HCT116 (cell line): ENCODE measurements around the gene DMGDH. TPM values are rescaled to one million over a fixed set of nuclear protein-coding genes. Genes with fewer than 3 reads are reported as not detected.

ENCODE experiments used
- ATAC-seq: fragments of 200-7000 bp; cut with Tn5 transposase; 2 replicates; pipeline ENCODE4 v1.9.1; 2020; ENCODE audit warnings: mild to moderate bottlenecking, moderate library complexity
- BruUV-seq: library from RNA; stranded (reverse); fragments of 400-500 nt; replicated peaks from 2 replicates; lab custom pipeline; 2021; lab: Mats Ljungman, UMichigan
- CTCF ChIA-PET: fragments of 300-600 bp; sonication (Branson Sonifier 250); formaldehyde crosslinking; loops from one replicate; lab custom pipeline; 2021; ENCODE audit warnings: antibody characterized with exemption; lab: Charles Lee
- POLR2A ChIA-PET: fragments of 300-600, 350-600 bp; sonication (Branson Sonifier 250); formaldehyde crosslinking; loops from one replicate; lab custom pipeline; 2021; ENCODE audit warnings: antibody characterized with exemption; lab: Charles Lee
- RAD21 ChIA-PET, 2 experiments: fragments of 300-600 bp; sonication (Branson Sonifier 250); formaldehyde crosslinking; loops; one replicate each; lab custom pipeline; 2023; ENCODE audit warnings: low total read pairs in 2 of 2; ENCODE audit not compliant: uncharacterized antibody in 2 of 2, unreplicated experiment in 2 of 2, low non-redundant PET in 1 of 2; lab: Charles Lee
- DNase-seq: peaks from one replicate; pipeline ENCODE4 v3.0.0-alpha.2; 2010; ENCODE audit warnings: low read depth, low spot score
- H2AFZ ChIP-seq: fragments of 200-600 bp; shearing (Covaris generic), sonication (generic); 2 replicates; pipeline ENCODE4 v1.6.1; 2017; ENCODE audit warnings: low read depth, mixed run types, mixed read lengths, antibody characterized with exemption, low read length; ENCODE audit not compliant: poor library complexity, severe bottlenecking
- H3K27ac ChIP-seq: 2 replicates; pipeline ENCODE4 v1.5.1; 2012; ENCODE audit warnings: low read depth, low read length
- H3K27me3 ChIP-seq: fragments of 200-600 bp; sonication (generic); 2 replicates; pipeline ENCODE4 v1.6.1; 2016; ENCODE audit warnings: mixed run types, low read length, mixed read lengths; ENCODE audit not compliant: insufficient read depth
- H3K36me3 ChIP-seq, 2 experiments: fragments of 200-500 bp in 1 of 2; fragments of 200-600 bp in 1 of 2; sonication (Bioruptor generic) in 1 of 2; sonication (generic) in 1 of 2; 2 replicates each; pipeline versions ENCODE4 v1.5.1 to v1.6.1; 2014 to 2016; ENCODE audit warnings: low read length in 2 of 2, inconsistent platforms in 1 of 2, mixed read lengths in 1 of 2, mixed run types in 1 of 2; ENCODE audit not compliant: insufficient read depth in 2 of 2, control insufficient read depth in 1 of 2
- H3K4me1 ChIP-seq, 2 experiments: fragments of 200-600 bp in 1 of 2; sonication (generic) in 1 of 2; 2 replicates each; pipeline versions ENCODE4 v1.5.1 to v1.6.1; 2012 to 2017; ENCODE audit warnings: low read length in 2 of 2, inconsistent platforms in 1 of 2, mild to moderate bottlenecking in 1 of 2, mixed read lengths in 1 of 2, mixed run types in 1 of 2, moderate library complexity in 1 of 2; ENCODE audit not compliant: insufficient read depth in 2 of 2, control insufficient read depth in 1 of 2
- H3K4me2 ChIP-seq: fragments of 200-600 bp; sonication (generic); 2 replicates; pipeline ENCODE4 v1.6.1; 2017; ENCODE audit warnings: mixed run types, low read length, mixed read lengths
- H3K4me3 ChIP-seq, 2 experiments: fragments of 200-600 bp in 1 of 2; sonication (generic) in 1 of 2; replicated peaks in 1 of 2; 2 replicates each; pipeline ENCODE4 v1.5.1; 2011 to 2016; ENCODE audit warnings: low read length in 2 of 2, control low read depth in 1 of 2, low read depth in 1 of 2, mild to moderate bottlenecking in 1 of 2, mixed read lengths in 1 of 2, mixed run types in 1 of 2
- H3K79me2 ChIP-seq: fragments of 200-600 bp; sonication (generic); 2 replicates; pipeline ENCODE4 v1.6.1; 2017; ENCODE audit warnings: mild to moderate bottlenecking, mixed run types, low read length, moderate library complexity, mixed read lengths; ENCODE audit not compliant: insufficient read depth
- H3K9ac ChIP-seq: fragments of 200-600 bp; sonication (generic); 2 replicates; pipeline ENCODE4 v1.6.1; 2016; ENCODE audit warnings: low read length, mixed read lengths
- H3K9me2 ChIP-seq: fragments of 200-600 bp; sonication (generic), shearing (Covaris generic); 2 replicates; pipeline ENCODE4 v1.6.1; 2017; ENCODE audit warnings: mixed run types, mild to moderate bottlenecking, moderate library complexity; ENCODE audit not compliant: insufficient read depth
- H3K9me3 ChIP-seq, 2 experiments: fragments of 200-500 bp in 1 of 2; fragments of 200-600 bp in 1 of 2; sonication (Bioruptor generic) in 1 of 2; sonication (generic) in 1 of 2; 2 replicates each; pipeline ENCODE4 v1.6.1; 2014 to 2017; ENCODE audit warnings: low read length in 2 of 2, mixed read lengths in 2 of 2, inconsistent platforms in 1 of 2, low read depth in 1 of 2, mild to moderate bottlenecking in 1 of 2, mixed run types in 1 of 2, moderate library complexity in 1 of 2; ENCODE audit not compliant: control insufficient read depth in 1 of 2, insufficient read depth in 1 of 2
- H4K20me1 ChIP-seq: fragments of 200-600 bp; sonication (generic), shearing (Covaris generic); 2 replicates; pipeline ENCODE4 v1.6.1; 2017; ENCODE audit warnings: mixed run types, mild to moderate bottlenecking, moderate library complexity; ENCODE audit not compliant: insufficient read depth
- EZH2phosphoT487 ChIP-seq: fragments of 200-600 bp; IDR thresholded peaks from 2 replicates; pipeline ENCODE4 v1.6.1; 2018; ENCODE audit warnings: antibody characterized with exemption, borderline replicate concordance
- JUND ChIP-seq: IDR thresholded peaks from 2 replicates; pipeline ENCODE4 v1.6.1; 2012
- POLR2A ChIP-seq: IDR thresholded peaks from 2 replicates; pipeline ENCODE4 v1.7.0; 2011; ENCODE audit warnings: borderline replicate concordance; ENCODE audit not compliant: insufficient read depth, insufficient read length; ENCODE audit errors: extremely low read depth
- SRF ChIP-seq: IDR thresholded peaks from 2 replicates; pipeline ENCODE4 v1.6.1; 2012; ENCODE audit warnings: low read depth
- YY1 ChIP-seq: IDR thresholded peaks from 2 replicates; pipeline ENCODE4 v1.6.1; 2011; ENCODE audit warnings: low read length, low read depth, moderate library complexity, mild to moderate bottlenecking; ENCODE audit not compliant: insufficient replicate concordance; ENCODE audit errors: extremely low read depth
- ZNF274 ChIP-seq: fragments of 200-500 bp; sonication (Bioruptor generic); IDR thresholded peaks from 2 replicates; pipeline ENCODE4 v1.6.1; 2014; ENCODE audit warnings: mild to moderate bottlenecking, low read depth, low read length, inconsistent platforms
- intact Hi-C: fragments of 100-400 bp; cut with micrococcal nuclease; formaldehyde crosslinking; loops from 2 replicates; pipeline ENCODE4 v1.10.0; 2022
- total RNA-seq: library from RNA; stranded (reverse); gene quantifications from one replicate; pipeline ENCODE4 v1.2.1, GENCODE V29; 2021; ENCODE audit not compliant: unreplicated experiment
- TF ChIP-seq, protein P1 (sequence below), 3 experiments: fragments of 200-600 bp in 1 of 3; sonication (generic) in 1 of 3; IDR thresholded peaks in 2 of 3; conservative IDR thresholded peaks in 1 of 3; 2 replicates each; pipeline ENCODE4 v1.5.1; 2012 to 2017; ENCODE audit warnings: low read depth in 2 of 3, low read length in 2 of 3, antibody characterized with exemption in 1 of 3, borderline replicate concordance in 1 of 3, control low read depth in 1 of 3, mild to moderate bottlenecking in 1 of 3, mixed read lengths in 1 of 3, mixed run types in 1 of 3, moderate library complexity in 1 of 3; ENCODE audit not compliant: insufficient read depth in 1 of 3
- TF ChIP-seq, protein P2 (sequence below): IDR thresholded peaks from 2 replicates; pipeline ENCODE4 v1.6.1; 2011; ENCODE audit warnings: mild to moderate bottlenecking, low read length, moderate library complexity; ENCODE audit not compliant: insufficient replicate concordance; ENCODE audit errors: extremely low read depth

Gene DMGDH
- total RNA-seq, 1 experiment from 2014 or later = 2.3 TPM

DNA sequence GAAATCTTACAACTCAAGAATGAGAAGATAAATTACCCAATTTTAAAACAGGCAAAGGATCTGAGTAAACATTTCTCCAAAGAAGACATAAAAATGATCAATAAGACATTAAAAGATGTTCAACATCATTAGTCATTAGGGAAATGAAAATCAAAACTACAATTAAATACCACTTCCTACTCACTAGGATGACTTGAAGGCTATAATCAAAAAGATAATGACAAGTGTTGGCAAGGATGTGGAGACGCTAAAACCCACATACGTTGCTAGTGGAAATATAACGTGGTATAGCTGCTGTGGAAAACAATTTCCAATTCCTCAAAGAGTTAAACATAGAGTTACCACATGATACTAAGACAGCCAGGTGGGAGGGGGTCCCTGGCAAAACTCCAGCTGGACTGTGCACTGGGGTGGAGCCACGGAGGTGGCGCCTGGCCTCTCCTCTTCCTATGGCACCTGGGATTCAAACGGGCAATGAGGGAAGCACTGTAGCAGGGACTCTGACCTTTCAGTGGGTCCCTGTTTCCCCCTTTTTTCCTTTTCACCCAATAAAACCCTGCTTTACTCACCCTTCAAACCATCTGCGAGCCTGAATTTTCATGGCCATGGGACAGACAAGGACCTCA lies 90.2 kb downstream of the DMGDH start:
- H3K9me2 ChIP-seq = no peaks in the 10 kb centered on the region
- no peak for ATAC-seq
- CTCF ChIA-PET = no interaction called here
- H3K27me3 ChIP-seq = no peaks in the 10 kb centered on the region
- intact Hi-C loops = no loop called here
- no peak overlapping the region for H3K9ac ChIP-seq
- H2AFZ ChIP-seq = no peak overlapping the region
- peaks cover 8 to 22% of the 10 kb centered on the region in 2 experiments; a peak in 3 of 4 replicates for H3K4me1 ChIP-seq
- no peaks in the 10 kb centered on the region for H3K9me3 ChIP-seq
- no peak overlapping the region for H3K4me2 ChIP-seq
- RAD21 ChIA-PET = interaction anchor here in 1 of 2 experiments (0.6 kb wide), 1 partner anchor 17 kb away, joined by 3 read pairs; no protein-coding TSS in a partner anchor
- POLR2A ChIA-PET = no interaction called here
- no peaks in the 10 kb centered on the region for H3K79me2 ChIP-seq
- H4K20me1 ChIP-seq = no peaks in the 10 kb centered on the region
- DNase-seq = no peak
- no TSS peak for BruUV-seq
- H3K4me3 ChIP-seq = no peak overlapping the region
- TF ChIP-seq, protein P1, sequence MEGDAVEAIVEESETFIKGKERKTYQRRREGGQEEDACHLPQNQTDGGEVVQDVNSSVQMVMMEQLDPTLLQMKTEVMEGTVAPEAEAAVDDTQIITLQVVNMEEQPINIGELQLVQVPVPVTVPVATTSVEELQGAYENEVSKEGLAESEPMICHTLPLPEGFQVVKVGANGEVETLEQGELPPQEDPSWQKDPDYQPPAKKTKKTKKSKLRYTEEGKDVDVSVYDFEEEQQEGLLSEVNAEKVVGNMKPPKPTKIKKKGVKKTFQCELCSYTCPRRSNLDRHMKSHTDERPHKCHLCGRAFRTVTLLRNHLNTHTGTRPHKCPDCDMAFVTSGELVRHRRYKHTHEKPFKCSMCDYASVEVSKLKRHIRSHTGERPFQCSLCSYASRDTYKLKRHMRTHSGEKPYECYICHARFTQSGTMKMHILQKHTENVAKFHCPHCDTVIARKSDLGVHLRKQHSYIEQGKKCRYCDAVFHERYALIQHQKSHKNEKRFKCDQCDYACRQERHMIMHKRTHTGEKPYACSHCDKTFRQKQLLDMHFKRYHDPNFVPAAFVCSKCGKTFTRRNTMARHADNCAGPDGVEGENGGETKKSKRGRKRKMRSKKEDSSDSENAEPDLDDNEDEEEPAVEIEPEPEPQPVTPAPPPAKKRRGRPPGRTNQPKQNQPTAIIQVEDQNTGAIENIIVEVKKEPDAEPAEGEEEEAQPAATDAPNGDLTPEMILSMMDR (IDR thresholded peaks at IDR 0.05 in 2 of 3, conservative IDR thresholded peaks at IDR 0.05 in 1 of 3; ENCODE audit: borderline replicate concordance in 1 of 3, insufficient read depth in 1 of 3, low read depth in 2 of 3, low read length in 2 of 3) = no peak
- TF ChIP-seq POLR2A (no peak), YY1 (no peak), EZH2phosphoT487 (no peak), SRF (no peak), JUND (no peak), ZNF274 (no peak)
- TF ChIP-seq, protein P2, sequence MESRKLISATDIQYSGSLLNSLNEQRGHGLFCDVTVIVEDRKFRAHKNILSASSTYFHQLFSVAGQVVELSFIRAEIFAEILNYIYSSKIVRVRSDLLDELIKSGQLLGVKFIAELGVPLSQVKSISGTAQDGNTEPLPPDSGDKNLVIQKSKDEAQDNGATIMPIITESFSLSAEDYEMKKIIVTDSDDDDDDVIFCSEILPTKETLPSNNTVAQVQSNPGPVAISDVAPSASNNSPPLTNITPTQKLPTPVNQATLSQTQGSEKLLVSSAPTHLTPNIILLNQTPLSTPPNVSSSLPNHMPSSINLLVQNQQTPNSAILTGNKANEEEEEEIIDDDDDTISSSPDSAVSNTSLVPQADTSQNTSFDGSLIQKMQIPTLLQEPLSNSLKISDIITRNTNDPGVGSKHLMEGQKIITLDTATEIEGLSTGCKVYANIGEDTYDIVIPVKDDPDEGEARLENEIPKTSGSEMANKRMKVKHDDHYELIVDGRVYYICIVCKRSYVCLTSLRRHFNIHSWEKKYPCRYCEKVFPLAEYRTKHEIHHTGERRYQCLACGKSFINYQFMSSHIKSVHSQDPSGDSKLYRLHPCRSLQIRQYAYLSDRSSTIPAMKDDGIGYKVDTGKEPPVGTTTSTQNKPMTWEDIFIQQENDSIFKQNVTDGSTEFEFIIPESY = no peak
- H3K27ac ChIP-seq = no peak overlapping the region
- H3K36me3 ChIP-seq = no peaks in the 10 kb centered on the region
